Measurements from ENCODE around the gene APPBP2.

DNA sequence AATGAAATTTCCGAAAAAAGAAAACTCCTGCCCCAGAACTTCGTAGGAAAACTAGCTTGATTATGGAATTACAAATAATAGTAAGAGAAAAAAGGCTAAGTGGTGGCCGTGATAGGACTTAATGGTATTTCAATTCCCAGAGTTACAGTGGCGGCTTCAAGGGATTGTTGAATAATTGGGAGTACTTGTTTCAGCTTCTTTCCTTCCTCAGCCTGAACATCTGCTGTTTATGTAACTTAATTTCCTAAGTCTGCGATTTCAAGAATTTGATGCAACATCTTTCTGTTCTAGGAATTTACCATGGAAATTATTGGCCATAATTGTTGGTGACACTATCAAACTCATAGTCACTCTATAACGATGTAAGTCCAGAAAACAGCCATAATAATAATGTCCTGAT lies 684 bp upstream of the APPBP2 start:
- TF ChIP-seq ZNF274 (IDR thresholded peaks at IDR 0.05; ENCODE audit: low read depth, low read length) (no peak), SUZ12 (IDR thresholded peaks at IDR 0.05; ENCODE audit: extremely low read depth, insufficient read depth, insufficient read length) (no peak)
